Measurements from ENCODE around the gene NUP85. TPM values are rescaled to one million over a fixed set of nuclear protein-coding genes. Genes with fewer than 3 reads are reported as not detected.
"Not testable (repeated sequence)": the region's sequence is repeated elsewhere in the genome, so short reads cannot be mapped to it uniquely, and the experiment has no call there.

Gene NUP85
- total RNA-seq, 4 donors from 2014 or later, result 19.6 to 62.3 (median 22.3) TPM

- Histone ChIP-seq H3K4me1 (peaks cover 0 to 50% (median 21%) of the 10 kb centered on the region in 3 donors), H3K27me3 (no peaks in the 10 kb centered on the region), H3K9me3 (no peaks in the 10 kb centered on the region), H3K27ac (peak overlapping the region in 2 of 4 donors; percentile 97 to 99), H3K36me3 (peaks cover 0 to 15% of the 10 kb centered on the region in 2 donors), H3K4me3 (peak overlapping the region; percentile 77 to 91)
- 0% methylated on average over 3 of the region's 24 CpGs; no CpG with 5 or more reads in 1 of the 2 donors for WGBS, 2 donors (ENCODE audit: low coverage in 1 of 2)
- ATAC-seq, result no peak
- TF ChIP-seq, protein P1, sequence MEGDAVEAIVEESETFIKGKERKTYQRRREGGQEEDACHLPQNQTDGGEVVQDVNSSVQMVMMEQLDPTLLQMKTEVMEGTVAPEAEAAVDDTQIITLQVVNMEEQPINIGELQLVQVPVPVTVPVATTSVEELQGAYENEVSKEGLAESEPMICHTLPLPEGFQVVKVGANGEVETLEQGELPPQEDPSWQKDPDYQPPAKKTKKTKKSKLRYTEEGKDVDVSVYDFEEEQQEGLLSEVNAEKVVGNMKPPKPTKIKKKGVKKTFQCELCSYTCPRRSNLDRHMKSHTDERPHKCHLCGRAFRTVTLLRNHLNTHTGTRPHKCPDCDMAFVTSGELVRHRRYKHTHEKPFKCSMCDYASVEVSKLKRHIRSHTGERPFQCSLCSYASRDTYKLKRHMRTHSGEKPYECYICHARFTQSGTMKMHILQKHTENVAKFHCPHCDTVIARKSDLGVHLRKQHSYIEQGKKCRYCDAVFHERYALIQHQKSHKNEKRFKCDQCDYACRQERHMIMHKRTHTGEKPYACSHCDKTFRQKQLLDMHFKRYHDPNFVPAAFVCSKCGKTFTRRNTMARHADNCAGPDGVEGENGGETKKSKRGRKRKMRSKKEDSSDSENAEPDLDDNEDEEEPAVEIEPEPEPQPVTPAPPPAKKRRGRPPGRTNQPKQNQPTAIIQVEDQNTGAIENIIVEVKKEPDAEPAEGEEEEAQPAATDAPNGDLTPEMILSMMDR (IDR thresholded peaks at IDR 0.05), result no peak
- TF ChIP-seq POLR2A (IDR thresholded peaks at IDR 0.05) (no peak), POLR2AphosphoS5 (IDR thresholded peaks at IDR 0.05) (no peak), EP300 (IDR thresholded peaks at IDR 0.05) (no peak)
Measured at GRCh38 chr17:75271955-75272847, 66.7 kb downstream of the NUP85 start.

DNA sequence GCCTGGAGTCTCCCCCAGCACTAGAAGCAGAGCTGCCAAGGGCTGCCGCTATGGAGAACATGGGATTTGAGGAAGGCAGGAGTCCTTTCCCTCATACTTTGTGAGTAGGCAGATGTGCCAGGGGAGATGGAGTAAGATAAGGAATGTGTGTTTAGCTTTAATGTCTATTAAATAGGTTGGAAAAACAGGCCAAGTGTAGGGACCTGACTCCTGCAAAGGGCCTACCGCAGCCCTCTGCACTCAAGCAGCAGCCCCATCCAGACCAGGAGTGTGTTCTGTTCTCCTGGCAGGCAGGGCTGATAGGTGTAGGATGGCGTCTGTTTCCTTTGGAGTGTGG is 67.3 kb downstream of the NUP85 start:
- Histone ChIP-seq H3K36me3 (peaks cover 0 to 15% of the 10 kb centered on the region in 2 donors), H3K27ac (peak overlapping the region in 3 of 4 donors; percentile 14 to 97 (median 14)), H3K9me3 (no peaks in the 10 kb centered on the region), H3K27me3 (no peaks in the 10 kb centered on the region), H3K4me1 (peaks cover 0 to 47% (median 21%) of the 10 kb centered on the region in 3 donors), H3K4me3 (no peak overlapping the region)
- TF ChIP-seq, protein P1 (IDR thresholded peaks at IDR 0.05), result no peak
- TF ChIP-seq POLR2A (IDR thresholded peaks at IDR 0.05) (no peak), EP300 (IDR thresholded peaks at IDR 0.05) (no peak), POLR2AphosphoS5 (IDR thresholded peaks at IDR 0.05) (no peak)
- ATAC-seq, result no peak
- WGBS, 2 donors (ENCODE audit: low coverage in 1 of 2), result 50 to 67% methylated on average over 1 of the region's 3 CpGs

GRCh38 chr17:75273977-75274708 is 68.7 kb downstream of the NUP85 start:
- Histone ChIP-seq H3K27me3 (no peaks in the 10 kb centered on the region), H3K9me3 (no peaks in the 10 kb centered on the region), H3K36me3 (peaks cover 0 to 23% of the 10 kb centered on the region in 2 donors), H3K4me1 (peaks cover 0 to 43% (median 21%) of the 10 kb centered on the region in 3 donors), H3K27ac (no peak overlapping the region), H3K4me3 (no peak overlapping the region)
- no peak for TF ChIP-seq POLR2A (IDR thresholded peaks at IDR 0.05)
- no peak for TF ChIP-seq EP300 (IDR thresholded peaks at IDR 0.05)
- TF ChIP-seq, protein P1 (IDR thresholded peaks at IDR 0.05), result no peak
- TF ChIP-seq POLR2AphosphoS5 (IDR thresholded peaks at IDR 0.05), result no peak
- no peak for ATAC-seq
- WGBS, 2 donors (ENCODE audit: low coverage in 1 of 2), result 38 to 72% methylated on average over 3 to 4 of the region's 7 CpGs

DNA sequence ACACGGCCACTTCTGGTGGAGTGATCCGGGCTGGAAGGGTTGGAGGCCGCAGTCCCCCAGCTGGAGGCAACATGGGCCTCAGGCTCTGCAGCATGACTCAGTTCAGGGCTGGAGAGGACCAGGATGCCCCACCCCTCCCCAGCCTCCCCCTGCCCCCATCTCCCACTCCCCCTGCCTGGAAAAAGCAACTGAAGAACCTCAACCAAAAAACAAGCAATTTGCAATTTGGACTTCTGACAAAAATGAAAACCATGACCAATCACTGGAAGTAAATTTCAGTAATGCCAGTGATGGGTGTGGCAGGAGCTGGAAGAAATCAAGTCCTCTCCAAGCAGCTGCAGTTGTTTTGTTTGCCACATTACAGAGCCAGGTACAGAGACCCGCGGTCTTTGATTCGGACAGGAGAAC is 72.2 kb downstream of the NUP85 start:
- 95% methylated on average over 4 of the region's 6 CpGs; no CpG with 5 or more reads in 1 of the 2 donors for WGBS, 2 donors (ENCODE audit: low coverage in 1 of 2)
- TF ChIP-seq EP300 (IDR thresholded peaks at IDR 0.05) (no peak), POLR2A (IDR thresholded peaks at IDR 0.05) (no peak), POLR2AphosphoS5 (IDR thresholded peaks at IDR 0.05) (no peak)
- TF ChIP-seq, protein P1 (IDR thresholded peaks at IDR 0.05), result no peak
- H3K4me1 ChIP-seq, result peaks cover 0 to 19% (median 6%) of the 10 kb centered on the region in 3 donors
- no peak for ATAC-seq
- H3K27me3 ChIP-seq, result no peaks in the 10 kb centered on the region
- H3K36me3 ChIP-seq, result peaks cover 0 to 46% of the 10 kb centered on the region in 2 donors
- H3K4me3 ChIP-seq, result no peak overlapping the region
- no peaks in the 10 kb centered on the region for H3K9me3 ChIP-seq
- no peak overlapping the region for H3K27ac ChIP-seq

DNA sequence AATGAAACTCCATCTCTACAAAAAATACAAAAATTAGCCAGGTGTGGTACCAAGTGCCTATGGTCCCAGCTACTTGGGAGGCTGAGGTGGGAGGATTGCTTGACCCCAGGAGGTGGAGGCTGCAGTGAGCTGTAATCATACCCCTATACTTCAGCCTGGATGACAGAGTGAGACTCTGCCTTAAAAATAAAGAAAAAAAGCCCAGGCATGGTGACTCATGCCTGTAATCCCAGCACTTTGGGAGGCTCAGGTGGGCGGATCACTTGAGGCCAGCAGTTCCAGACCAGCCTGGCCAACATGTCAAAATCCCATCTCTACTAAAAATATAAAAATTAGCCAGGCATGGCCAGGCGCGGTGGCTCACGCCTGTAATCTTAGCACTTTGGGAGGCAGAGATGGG is 74.7 kb downstream of the NUP85 start:
- not testable (repeated sequence) for ATAC-seq, H3K27ac ChIP-seq

More for the DNA sequence above, 74.7 kb downstream of the NUP85 start:
- H3K4me1 ChIP-seq, H3K27me3 ChIP-seq, H3K9me3 ChIP-seq, H3K4me3 ChIP-seq: not testable (repeated sequence)
- H3K36me3 ChIP-seq, result peaks cover 0 to 66% of the 10 kb centered on the region in 2 donors
- WGBS, 2 donors (ENCODE audit: low coverage in 1 of 2), result 86 to 100% methylated on average over 3 to 4 of the region's 4 CpGs

All from gastroesophageal sphincter (tissue), 4 donors.